Measurements from ENCODE around the gene TOX2.
A peak's percentile ranks its signal among the peaks of the same experiment; 100 is the strongest.

The TOX2 gene

DNA sequence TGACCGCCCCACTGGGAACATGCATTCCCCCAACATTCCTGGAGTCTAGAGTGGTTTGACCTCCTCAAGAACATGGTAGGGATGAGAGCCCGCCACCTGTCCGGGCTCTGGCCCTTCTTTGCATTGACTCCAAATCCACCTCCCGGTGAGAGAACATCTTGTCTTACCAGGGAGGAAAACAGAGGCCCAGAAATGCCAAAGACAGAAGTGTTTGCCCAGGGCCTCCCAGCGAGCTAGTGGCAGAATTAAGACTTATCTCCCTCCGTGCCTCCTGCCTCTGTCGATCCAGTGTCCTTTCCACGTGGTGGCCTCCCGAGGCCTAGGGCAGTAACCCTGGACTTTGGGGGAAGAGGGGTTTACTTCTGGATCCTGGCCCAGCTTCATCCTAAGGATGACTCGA lies 137.5 kb downstream of the TOX2 start:
- H3K27ac ChIP-seq = no peak overlapping the region
- TF ChIP-seq, protein P1, sequence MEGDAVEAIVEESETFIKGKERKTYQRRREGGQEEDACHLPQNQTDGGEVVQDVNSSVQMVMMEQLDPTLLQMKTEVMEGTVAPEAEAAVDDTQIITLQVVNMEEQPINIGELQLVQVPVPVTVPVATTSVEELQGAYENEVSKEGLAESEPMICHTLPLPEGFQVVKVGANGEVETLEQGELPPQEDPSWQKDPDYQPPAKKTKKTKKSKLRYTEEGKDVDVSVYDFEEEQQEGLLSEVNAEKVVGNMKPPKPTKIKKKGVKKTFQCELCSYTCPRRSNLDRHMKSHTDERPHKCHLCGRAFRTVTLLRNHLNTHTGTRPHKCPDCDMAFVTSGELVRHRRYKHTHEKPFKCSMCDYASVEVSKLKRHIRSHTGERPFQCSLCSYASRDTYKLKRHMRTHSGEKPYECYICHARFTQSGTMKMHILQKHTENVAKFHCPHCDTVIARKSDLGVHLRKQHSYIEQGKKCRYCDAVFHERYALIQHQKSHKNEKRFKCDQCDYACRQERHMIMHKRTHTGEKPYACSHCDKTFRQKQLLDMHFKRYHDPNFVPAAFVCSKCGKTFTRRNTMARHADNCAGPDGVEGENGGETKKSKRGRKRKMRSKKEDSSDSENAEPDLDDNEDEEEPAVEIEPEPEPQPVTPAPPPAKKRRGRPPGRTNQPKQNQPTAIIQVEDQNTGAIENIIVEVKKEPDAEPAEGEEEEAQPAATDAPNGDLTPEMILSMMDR (conservative IDR thresholded peaks at IDR 0.05) = no peak

DNA sequence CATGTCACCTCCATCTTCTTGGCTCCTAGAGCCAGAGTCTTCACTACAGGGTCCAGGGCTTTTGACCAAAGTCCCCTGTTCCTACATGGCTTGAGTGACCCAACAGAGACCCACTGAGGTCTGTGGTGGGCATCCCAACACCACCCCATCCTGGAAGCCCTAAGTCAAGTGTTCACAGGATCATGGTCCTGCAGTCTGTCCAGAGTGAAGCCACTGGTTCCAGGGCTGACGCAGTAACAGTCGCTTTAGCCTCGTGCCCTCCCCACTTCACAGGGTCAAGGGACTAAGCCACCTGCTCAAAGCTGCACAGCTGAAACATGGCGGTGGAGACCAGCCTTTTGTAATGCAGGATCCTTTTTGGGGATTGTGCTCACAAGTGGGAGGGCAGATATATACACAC lies 138.4 kb downstream of the TOX2 start:
- TF ChIP-seq, protein P1 (conservative IDR thresholded peaks at IDR 0.05) = no peak
- no peak overlapping the region for H3K27ac ChIP-seq

DNA sequence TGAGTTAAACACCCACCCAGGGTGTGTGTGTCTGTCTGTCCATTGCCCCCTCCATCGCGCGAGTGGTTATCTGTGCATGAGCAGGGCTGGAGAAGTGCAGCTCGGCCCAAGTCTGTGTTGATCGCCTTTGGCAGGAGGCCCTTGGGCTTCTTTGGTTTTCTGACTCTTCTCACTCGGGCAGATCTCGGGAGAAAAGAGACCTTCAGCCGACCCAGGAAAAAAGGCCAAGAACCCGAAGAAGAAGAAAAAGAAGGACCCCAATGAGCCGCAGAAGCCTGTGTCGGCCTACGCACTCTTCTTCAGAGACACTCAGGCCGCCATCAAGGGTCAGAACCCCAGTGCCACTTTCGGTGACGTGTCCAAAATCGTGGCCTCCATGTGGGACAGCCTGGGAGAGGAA lies 139.5 kb downstream of the TOX2 start:
- TF ChIP-seq, protein P1 (conservative IDR thresholded peaks at IDR 0.05) = no peak
- H3K27ac ChIP-seq = no peak overlapping the region

DNA sequence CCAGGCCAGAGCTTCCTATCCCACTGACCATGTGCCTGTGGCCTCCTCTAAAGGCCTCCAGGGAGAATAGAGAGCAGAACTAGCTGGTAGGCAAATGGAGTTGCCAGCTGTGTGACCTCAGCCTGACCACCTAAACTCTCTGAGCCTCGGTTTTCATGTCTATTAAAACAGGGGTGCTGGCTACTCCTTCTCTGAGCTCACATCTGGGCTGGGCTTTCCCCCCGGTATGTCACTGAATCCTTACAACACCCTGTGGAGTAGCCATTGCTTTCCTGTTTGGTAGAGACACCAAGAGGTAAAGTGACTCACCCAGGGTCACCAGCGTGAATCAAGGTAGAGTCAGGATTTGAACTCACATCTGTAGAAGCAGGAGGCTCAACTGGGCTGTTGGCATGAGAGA lies 140.2 kb downstream of the TOX2 start:
- TF ChIP-seq, protein P1 (conservative IDR thresholded peaks at IDR 0.05) = no peak
- no peak overlapping the region for H3K27ac ChIP-seq

DNA sequence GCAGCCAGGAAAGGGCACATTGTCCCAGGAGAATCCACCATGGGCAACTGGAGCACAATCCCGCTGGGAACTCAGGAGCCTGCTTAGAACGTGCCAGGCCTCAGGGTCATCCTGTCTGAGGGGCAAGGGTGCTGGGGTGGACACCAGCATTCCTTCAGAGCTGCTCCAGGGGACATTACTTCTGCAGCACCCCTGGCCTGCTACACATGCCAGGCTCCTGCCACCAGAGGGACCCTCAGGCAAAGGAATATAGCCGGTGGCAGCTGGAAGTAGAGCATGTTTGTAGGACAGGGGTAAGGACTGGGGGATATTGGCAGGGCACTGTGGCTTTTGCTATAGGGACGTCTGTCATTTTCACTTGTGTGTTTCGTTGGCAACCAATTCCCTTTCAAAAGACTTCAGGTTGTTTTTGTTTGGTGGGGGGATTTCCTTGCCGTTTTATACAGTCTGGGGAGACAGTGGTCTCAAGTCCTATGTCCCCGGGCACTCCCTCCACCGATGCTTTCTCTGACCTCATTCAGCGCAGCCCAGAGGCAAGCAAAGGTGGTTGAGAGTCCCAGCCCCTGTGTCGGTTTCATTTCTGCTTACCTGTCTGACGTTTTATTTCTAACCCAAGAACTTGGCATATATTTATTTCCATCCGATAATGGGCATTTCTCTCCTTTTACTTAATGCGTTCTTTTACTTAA lies 141.5 kb downstream of the TOX2 start:
- TF ChIP-seq, protein P1 (conservative IDR thresholded peaks at IDR 0.05) = peak; percentile 87
- no peak overlapping the region for H3K27ac ChIP-seq

DNA sequence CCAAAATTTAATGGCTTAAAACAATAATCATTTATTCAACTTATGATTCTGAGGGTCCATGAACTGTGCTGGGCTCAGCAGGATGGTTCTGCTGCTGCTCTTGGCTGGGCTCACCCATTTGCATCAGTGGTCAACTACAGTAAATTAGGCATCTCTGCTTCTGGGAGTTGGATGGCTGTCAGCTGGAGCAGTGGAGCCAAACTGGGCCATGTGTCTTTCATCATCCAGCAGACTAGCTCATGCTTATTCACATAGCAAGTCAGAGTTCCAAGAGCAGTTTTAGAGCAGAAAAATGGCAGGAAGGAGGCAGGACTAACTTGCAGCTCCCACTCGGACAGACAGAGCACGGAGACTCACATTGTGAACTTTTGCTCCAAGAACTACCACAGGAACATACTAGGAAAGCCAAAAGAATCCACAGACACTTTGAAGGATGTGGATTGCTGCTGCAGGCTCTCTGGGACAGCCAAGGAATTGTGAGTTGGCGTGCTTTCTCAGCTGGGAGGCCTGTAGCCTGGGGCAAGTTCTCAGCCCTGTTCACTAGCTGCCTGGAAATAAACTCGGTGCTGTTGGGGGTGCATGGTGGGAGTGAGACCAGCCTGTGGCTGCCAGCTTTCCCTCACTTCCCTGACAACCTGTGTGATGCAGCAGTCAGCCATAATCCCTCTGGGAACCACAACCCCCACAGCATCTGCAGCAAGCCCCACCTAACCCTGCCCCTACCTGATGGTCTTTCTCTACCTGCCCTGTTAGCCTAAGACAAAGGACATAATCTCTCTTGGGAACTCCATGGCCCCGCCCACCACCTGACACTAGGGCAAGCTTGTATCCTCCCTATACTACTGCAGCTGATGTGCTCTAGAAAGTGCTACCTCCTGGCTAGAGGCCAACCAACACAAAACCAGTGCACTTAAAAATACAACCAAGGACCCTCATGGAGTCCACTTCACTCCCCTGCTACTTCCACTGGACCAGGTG lies 143.3 kb downstream of the TOX2 start:
- TF ChIP-seq, protein P1 (conservative IDR thresholded peaks at IDR 0.05) = no peak
- H3K27ac ChIP-seq = no peak overlapping the region

Measured in VCaP (cell line).